Stimulated activated CD4-positive, alpha-beta T cell treated with anti-CD3 and anti-CD28 coated beads, Interleukin-15, amount 100 ng/mL, for 48 hours (primary cell): ENCODE data around the gene GDF9.

Experiments used
- DNase-seq, 2 donors: peaks; one replicate each; pipeline ENCODE4 v3.0.0-alpha.2; 2020; ENCODE audit warnings: low read depth in 2 of 2

The GDF9 gene

GRCh38 chr5:132820162-132820754, 46.0 kb downstream of the GDF9 start:
- peak; percentile 86 to 87 for DNase-seq

- DNase-seq, result no peak
Measured at GRCh38 chr5:132819468-132819867, 46.8 kb downstream of the GDF9 start.

- DNase-seq, result no peak
Measured at GRCh38 chr5:132817011-132817410, 49.3 kb downstream of the GDF9 start.

- DNase-seq, result no peak
Measured at GRCh38 chr5:132816554-132816953, 49.7 kb downstream of the GDF9 start.

- no peak for DNase-seq
Measured at GRCh38 chr5:132816083-132816482, 50.2 kb downstream of the GDF9 start.

- no peak for DNase-seq
Measured at GRCh38 chr5:132815454-132815853, 50.8 kb downstream of the GDF9 start.

GRCh38 chr5:132814503-132815294, 51.6 kb downstream of the GDF9 start:
- DNase-seq, result no peak

GRCh38 chr5:132813599-132814502, 52.4 kb downstream of the GDF9 start:
- DNase-seq, result no peak

GRCh38 chr5:132812781-132813598, 53.3 kb downstream of the GDF9 start, which contains the start of gene SOWAHA:
SOWAHA (plus strand) TSS chr5:132813302; CDS start chr5:132813622, 320 bp downstream.
- DNase-seq, result no peak

- DNase-seq, result no peak
Measured at GRCh38 chr5:132812123-132812765, 54.0 kb downstream of the GDF9 start.
